ENCODE measurements around the gene VCPKMT.

VCPKMT gene

DNA sequence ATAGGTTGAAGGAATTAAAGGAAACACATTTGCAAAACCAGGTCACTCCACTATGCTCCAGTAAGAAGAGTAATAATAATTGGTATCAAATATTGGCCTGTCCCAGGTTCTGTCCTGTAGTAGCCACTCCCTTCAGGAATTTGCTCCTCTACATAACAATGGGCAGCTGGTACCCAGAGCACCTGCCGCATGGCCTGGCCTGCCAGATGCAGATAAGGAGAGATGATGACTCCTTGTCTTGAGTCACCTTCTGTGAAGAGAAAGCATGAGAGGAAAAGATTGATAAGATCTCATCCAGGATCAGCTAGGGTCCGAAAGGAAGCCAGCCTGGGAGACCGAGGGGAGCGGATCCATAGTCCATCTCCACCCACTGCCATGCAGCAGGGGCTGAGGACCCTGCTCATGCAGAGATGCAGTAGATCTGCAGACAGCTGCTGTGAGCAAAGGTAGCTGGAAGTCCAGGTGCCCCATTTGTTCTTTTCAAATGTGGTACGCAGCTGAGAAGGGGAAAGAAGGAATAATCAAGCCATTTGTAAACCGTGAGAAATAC, 24.3 kb downstream of the VCPKMT start:
- TF ChIP-seq, protein P1, sequence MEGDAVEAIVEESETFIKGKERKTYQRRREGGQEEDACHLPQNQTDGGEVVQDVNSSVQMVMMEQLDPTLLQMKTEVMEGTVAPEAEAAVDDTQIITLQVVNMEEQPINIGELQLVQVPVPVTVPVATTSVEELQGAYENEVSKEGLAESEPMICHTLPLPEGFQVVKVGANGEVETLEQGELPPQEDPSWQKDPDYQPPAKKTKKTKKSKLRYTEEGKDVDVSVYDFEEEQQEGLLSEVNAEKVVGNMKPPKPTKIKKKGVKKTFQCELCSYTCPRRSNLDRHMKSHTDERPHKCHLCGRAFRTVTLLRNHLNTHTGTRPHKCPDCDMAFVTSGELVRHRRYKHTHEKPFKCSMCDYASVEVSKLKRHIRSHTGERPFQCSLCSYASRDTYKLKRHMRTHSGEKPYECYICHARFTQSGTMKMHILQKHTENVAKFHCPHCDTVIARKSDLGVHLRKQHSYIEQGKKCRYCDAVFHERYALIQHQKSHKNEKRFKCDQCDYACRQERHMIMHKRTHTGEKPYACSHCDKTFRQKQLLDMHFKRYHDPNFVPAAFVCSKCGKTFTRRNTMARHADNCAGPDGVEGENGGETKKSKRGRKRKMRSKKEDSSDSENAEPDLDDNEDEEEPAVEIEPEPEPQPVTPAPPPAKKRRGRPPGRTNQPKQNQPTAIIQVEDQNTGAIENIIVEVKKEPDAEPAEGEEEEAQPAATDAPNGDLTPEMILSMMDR (IDR thresholded peaks at IDR 0.05): no peak

DNA sequence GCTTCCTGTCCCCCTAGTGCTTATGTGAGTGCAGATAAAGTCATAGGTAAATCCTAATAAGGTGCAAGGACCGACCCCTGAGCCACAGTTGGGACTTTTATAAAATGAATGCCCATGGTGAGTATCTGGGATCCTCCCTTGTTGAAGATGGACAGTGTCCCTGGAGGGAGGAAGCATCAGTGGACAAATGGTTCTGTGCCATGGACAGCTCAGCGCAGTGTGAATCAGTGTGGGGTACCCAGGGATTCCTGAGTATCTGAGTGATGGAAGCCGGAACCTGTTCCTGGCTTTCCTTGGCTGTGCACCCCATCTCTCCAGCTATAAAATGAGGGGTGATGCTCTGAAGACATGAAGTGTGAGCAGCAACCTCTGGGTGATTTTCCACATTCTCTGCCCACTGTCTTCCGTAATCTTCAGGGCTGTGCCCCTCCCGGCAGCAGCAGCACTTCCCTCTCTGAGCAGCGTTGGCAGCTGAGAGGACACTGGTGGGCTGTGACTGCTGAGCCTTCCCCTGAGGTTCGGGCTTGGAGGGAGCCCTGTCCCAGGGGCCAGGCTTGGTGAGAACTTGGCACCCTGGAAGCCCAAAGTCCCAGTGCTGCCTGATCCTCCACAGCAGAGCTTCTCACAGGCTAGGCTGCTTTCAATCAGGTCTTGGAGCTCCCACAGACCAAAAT, 25.0 kb downstream of the VCPKMT start:
- TF ChIP-seq, protein P1 (IDR thresholded peaks at IDR 0.05): no peak

DNA sequence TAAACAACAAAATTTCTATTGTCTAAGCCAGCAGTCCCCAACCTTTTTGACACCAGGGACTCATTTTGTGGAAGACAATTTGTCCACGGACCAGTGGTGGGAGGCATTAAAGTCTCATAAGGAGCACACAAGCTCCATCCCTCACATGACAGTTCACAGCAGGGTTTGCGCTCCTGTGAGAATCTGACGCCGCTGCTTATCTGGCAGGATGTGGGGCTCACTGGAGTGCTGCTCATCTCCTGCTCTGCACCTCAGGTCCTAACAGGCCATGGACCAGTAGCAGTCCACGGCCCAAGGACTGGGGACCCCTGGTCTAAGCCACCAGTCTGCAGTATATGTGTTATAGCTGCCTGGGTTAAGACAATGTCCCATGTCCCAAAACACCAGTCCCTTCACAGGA, 27.2 kb downstream of the VCPKMT start:
- TF ChIP-seq, protein P1 (IDR thresholded peaks at IDR 0.05): no peak

DNA sequence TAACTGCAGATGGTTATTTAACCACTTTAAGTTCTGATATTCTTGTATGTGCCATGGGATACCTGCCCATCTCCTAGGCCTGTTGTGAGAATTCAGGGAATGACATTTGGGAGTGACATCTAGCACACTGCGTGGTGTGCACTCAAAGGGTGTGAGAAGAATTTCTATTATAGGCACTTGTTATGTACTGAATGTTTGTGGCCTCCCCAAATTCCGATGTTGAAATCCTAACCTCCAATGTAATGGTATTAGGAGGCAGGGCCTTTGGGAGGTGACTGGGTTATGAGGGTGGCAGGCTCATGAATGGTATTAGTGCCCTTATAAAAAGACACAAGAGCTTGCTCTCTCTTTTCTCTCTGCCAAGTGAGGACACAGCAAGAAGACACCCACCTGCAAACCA, 27.6 kb downstream of the VCPKMT start:
- TF ChIP-seq, protein P1 (IDR thresholded peaks at IDR 0.05): no peak

DNA sequence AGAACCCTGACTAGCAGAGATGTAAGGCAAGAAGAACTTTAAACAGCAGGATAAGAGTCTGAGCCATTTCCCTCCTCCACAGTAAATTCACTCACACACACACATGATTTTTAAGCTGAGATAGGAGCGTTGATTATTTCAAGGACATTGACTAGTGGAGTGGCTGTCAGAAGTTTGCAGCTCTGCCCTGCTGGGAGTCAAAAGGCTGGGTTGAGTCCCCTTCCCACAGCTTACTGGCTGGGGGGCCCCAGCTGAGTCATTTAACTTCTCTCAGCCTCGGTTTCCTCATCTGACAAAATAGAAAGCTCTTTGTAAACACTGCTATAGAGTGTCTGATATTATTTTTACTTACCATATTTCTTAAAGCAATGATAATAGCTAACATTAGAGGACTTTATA, 28.3 kb downstream of the VCPKMT start:
- TF ChIP-seq, protein P1 (IDR thresholded peaks at IDR 0.05): no peak

DNA sequence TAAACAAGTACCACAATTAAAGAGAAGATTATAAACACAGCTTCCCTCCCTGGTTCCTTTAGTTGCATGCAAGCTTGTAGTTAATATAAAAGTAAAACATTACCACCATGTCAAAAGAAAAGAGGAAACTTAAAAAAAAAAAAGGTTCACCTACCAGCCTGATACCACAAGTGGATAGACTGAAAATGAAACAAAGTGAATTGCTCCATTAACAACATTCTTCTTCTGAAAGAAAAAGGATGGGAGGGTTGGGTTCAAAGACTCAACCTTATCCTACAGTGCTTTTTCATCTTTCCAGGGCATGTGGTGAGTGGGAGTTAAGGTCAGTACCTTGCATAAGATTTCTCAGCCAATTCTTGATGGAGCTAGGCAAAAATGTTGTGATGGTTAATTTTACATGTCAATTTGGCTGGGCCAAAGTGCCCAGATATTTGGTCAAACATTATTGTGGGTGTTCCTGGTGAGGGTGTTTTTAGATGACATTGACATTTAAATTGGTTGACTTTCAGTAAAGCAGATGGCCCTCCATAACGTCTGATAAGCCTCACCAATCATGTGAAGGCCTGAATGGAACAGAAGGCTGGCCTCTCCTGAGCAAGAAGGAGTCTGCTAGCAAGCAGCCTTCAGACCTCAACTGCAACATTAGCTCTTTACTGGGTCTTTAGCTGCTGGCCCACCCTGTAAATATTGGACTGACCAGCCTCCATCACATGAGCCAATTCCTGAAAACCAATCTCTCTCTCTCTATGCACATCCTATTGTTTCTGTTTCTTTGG, 28.8 kb downstream of the VCPKMT start:
- TF ChIP-seq, protein P1 (IDR thresholded peaks at IDR 0.05): no peak

DNA sequence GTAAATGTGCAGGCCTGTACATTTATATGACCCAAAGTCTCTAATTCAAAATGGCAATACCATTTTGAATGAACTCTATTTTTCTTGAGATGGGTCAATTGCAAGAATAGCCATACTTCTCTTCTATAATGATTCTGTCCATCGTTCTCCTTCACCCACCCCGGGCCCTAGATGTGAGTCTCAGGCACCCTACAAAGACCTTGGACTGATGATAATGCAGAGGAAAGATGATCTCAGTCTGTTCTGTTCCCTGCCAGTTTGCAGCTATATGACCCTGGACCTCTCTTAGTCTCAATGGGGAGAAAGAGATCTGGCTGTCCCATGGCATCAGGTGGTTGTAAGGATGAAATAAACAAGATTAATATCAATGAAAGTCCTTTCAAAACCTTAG, 30.1 kb downstream of the VCPKMT start:
- TF ChIP-seq, protein P1 (IDR thresholded peaks at IDR 0.05): no peak

Data from LNCAP (cell line).